GM12872 (cell line): ENCODE data around the gene MAP3K4.

Experiments
- CTCF ChIP-seq: IDR thresholded peaks from 3 replicates; pipeline ENCODE4 v1.5.1; 2011; ENCODE audit warnings: low read depth, mild to moderate bottlenecking, low read length, moderate library complexity; ENCODE audit not compliant: insufficient read depth

MAP3K4 gene

GRCh38 chr6:160973311-160974250 is 18.0 kb upstream of the MAP3K4 start:
- TF ChIP-seq CTCF, result no peak

DNA sequence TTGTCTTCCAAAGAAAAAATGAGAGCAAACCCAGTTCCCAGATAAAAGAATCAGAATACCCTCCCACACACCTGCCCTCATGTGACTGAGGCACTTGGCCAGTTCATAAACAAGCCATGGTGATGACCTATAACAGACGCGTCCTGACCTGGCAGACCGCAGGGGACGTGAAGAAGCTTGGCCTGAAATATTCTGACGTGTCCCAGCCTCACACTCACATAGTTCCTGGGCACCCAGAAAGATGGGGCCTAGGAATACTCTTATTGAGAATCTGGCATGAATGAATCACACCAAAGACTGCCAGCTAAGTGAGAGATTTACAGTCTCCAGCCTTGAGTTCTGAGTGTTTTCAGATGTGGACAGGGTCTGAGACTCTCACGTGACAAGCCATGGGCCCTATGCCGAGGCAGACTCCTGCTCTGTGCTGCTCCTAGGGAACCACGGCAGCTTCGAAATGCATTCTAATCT is 17.2 kb upstream of the MAP3K4 start:
- no peak for TF ChIP-seq CTCF

GRCh38 chr6:160975162-160975561 is 16.4 kb upstream of the MAP3K4 start:
- TF ChIP-seq CTCF, result no peak

- TF ChIP-seq CTCF, result no peak
Observed at GRCh38 chr6:160978141-160978901, 13.2 kb upstream of the MAP3K4 start.

DNA sequence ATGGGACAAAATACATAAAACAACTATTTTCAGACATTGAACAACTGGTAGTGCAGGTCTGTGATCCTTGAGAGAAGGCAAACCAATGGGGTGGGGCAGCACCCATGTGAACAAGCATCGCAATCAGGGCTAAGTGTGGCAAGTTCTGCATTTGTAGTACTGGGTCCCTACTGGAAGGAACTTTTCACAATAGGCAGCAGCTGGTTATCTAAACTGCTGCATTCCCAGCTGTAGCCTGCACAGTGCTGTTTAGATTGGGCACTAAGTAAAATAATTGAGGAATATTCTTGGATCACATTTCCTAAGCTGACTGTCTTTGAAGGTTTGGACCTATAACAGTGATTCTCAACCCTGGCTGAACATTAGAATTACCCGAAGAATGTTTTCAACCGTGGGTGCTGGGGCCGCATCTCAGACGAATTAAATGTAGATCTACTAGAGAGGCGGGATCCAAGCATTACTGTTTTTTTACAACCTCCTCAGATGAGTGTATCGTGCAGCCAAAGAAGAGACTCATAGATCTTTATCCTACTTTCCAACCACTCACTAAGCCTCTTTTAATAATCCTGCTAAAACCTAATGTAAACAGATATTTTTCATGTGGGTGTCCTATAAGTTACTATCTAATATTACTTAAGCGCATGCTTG is 12.4 kb upstream of the MAP3K4 start:
- no peak for TF ChIP-seq CTCF

- no peak for TF ChIP-seq CTCF
Observed at GRCh38 chr6:160986851-160987250, 4.7 kb upstream of the MAP3K4 start.

DNA sequence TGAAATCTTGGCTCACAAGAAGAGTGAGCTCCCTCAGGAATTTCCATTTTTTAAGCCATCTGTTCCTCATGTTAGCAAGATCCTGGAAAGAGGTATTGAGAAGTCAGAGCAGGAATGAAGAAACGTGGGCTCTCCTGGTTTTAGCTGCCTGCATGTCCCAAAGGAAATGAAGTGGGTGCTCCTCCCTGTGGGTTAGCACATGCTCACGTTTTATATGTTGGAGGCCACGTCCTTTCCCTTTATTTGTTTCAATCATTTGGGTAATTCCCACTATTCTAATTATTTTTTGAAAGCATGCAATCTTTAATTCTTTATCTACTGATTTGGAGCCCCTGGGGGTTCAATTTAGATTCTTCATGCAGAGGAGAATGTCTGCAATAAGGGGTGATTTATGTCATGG is 4.3 kb upstream of the MAP3K4 start:
- TF ChIP-seq CTCF, result no peak
